ENCODE measurements around the gene TPX2. TPM values are rescaled to one million over a fixed set of nuclear protein-coding genes. Genes with fewer than 3 reads are reported as not detected.

The TPX2 gene
- total RNA-seq, 2 experiments from 2014 or later, result 112 to 113 TPM

DNA sequence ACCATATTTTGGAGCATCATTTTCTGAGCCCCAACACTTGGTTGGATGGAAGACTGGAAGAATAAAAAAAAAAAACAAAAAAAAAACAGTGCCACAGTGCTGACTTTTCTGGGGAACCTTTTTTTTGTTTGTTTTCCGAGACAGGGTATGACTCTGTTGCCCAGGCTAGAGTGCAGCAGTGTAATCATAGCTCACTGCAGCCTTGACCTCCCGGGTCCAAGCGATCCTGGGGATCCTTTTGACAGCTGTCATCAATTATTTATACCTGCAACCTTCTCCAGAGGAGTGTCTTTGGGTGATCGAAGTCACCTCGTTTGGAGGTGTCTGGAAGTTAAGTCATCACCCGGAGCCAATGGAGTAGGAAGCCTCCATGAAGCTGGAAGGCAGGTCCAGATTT lies 7.8 kb upstream of the TPX2 start:
- ATAC-seq (no peak), DNase-seq (no peak)
- TF ChIP-seq, protein P1, sequence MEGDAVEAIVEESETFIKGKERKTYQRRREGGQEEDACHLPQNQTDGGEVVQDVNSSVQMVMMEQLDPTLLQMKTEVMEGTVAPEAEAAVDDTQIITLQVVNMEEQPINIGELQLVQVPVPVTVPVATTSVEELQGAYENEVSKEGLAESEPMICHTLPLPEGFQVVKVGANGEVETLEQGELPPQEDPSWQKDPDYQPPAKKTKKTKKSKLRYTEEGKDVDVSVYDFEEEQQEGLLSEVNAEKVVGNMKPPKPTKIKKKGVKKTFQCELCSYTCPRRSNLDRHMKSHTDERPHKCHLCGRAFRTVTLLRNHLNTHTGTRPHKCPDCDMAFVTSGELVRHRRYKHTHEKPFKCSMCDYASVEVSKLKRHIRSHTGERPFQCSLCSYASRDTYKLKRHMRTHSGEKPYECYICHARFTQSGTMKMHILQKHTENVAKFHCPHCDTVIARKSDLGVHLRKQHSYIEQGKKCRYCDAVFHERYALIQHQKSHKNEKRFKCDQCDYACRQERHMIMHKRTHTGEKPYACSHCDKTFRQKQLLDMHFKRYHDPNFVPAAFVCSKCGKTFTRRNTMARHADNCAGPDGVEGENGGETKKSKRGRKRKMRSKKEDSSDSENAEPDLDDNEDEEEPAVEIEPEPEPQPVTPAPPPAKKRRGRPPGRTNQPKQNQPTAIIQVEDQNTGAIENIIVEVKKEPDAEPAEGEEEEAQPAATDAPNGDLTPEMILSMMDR (IDR thresholded peaks at IDR 0.05), result no peak
- no peaks in the 10 kb centered on the region for H3K27me3 Mint-ChIP-seq
- H3K36me3 Mint-ChIP-seq (ENCODE audit: low read depth), result no peaks in the 10 kb centered on the region
- CTCF ChIA-PET, result interaction anchor here (3.3 kb wide), 1 partner anchor 7 kb away, joined by 14 read pairs; no protein-coding TSS in a partner anchor
- POLR2A ChIA-PET, result interaction anchor here (1.0 kb wide), 1 partner anchor 46 kb away, joined by 4 read pairs; no protein-coding TSS in a partner anchor
- no peak overlapping the region for H3K27ac Mint-ChIP-seq
- no peaks in the 10 kb centered on the region for H3K9me3 Mint-ChIP-seq
- intact Hi-C loops (cut with micrococcal nuclease), result no loop called here
- H3K4me3 Mint-ChIP-seq, result no peak overlapping the region
- H3K4me1 Mint-ChIP-seq (ENCODE audit: low read depth), result no peaks in the 10 kb centered on the region

DNA sequence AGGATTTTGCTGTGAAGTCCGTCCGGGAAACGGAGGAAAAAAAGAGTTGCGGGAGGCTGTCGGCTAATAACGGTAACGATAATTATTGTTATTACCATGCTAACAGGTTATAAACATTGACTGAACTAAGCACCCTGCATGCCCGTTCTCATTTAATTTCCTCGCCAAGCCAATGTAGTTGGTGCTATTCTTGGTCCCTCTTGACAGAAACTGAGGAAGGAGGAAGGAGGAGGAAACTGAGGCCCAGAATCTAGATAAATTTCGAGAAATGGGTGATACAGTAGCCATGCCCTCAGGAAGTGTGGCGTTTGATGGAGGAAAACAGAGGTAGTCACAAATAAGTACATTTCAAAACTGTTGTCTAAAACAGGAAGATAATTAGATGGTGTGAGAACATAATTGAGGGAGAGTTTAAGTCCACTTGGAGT lies 474 bp downstream of the TPX2 start:
- Mint-ChIP-seq H3K27ac (no peak overlapping the region), H3K4me1 (ENCODE audit: low read depth) (peaks cover 3% of the 10 kb centered on the region), H3K4me3 (no peak overlapping the region), H3K27me3 (no peaks in the 10 kb centered on the region), H3K36me3 (ENCODE audit: low read depth) (peaks cover 13% of the 10 kb centered on the region), H3K9me3 (no peaks in the 10 kb centered on the region)
- TF ChIP-seq, protein P1 (IDR thresholded peaks at IDR 0.05), result no peak
- intact Hi-C loops (cut with micrococcal nuclease), result no loop called here
- DNase-seq (no peak), ATAC-seq (no peak)
- POLR2A ChIA-PET, result interaction anchor here (1.0 to 2.3 kb wide), 3 partner anchors 15 to 19 kb away, joined by 3 to 9 read pairs (median 5); no protein-coding TSS in a partner anchor
- CTCF ChIA-PET, result interaction anchor here (1.1 to 2.1 kb wide), 6 partner anchors 13 to 134 kb away, joined by 3 to 17 read pairs (median 4); partner anchors contain the start of genes BCL2L1 and ID1

GRCh38 chr20:31740208-31740607 lies 1.1 kb downstream of the TPX2 start:
- ATAC-seq, result peak; percentile 61
- H3K9me3 Mint-ChIP-seq, result no peaks in the 10 kb centered on the region
- CTCF ChIA-PET, result interaction anchor here (1.0 to 1.7 kb wide), 3 partner anchors 17 to 106 kb away, joined by 3 to 17 read pairs (median 3); partner anchors contain the start of gene BCL2L1
- H3K27ac Mint-ChIP-seq, result no peak overlapping the region
- intact Hi-C loops (cut with micrococcal nuclease), result no loop called here
- peaks cover 14% of the 10 kb centered on the region for H3K36me3 Mint-ChIP-seq (ENCODE audit: low read depth)
- peaks cover 3% of the 10 kb centered on the region for H3K4me1 Mint-ChIP-seq (ENCODE audit: low read depth)
- no peak overlapping the region for H3K4me3 Mint-ChIP-seq
- TF ChIP-seq, protein P1 (IDR thresholded peaks at IDR 0.05), result no peak
- POLR2A ChIA-PET, result interaction anchor here (1.0 to 2.3 kb wide), 2 partner anchors 17 to 20 kb away, joined by 5 to 9 read pairs; no protein-coding TSS in a partner anchor
- no peaks in the 10 kb centered on the region for H3K27me3 Mint-ChIP-seq
- peak; percentile 58 for DNase-seq

GRCh38 chr20:31740656-31741323 lies 1.7 kb downstream of the TPX2 start:
- Mint-ChIP-seq H3K4me3 (no peak overlapping the region), H3K4me1 (ENCODE audit: low read depth) (peaks cover 3% of the 10 kb centered on the region)

More at GRCh38 chr20:31740656-31741323, 1.7 kb downstream of the TPX2 start:
- TF ChIP-seq, protein P1 (IDR thresholded peaks at IDR 0.05), result no peak
- DNase-seq (no peak), ATAC-seq (no peak)
- Mint-ChIP-seq H3K9me3 (no peaks in the 10 kb centered on the region), H3K27me3 (no peaks in the 10 kb centered on the region), H3K27ac (no peak overlapping the region), H3K36me3 (ENCODE audit: low read depth) (peaks cover 18% of the 10 kb centered on the region)
- CTCF ChIA-PET, result interaction anchor here (1.0 to 1.7 kb wide), 3 partner anchors 17 to 106 kb away, joined by 3 to 17 read pairs (median 3); partner anchors contain the start of gene BCL2L1
- POLR2A ChIA-PET, result interaction anchor here (1.0 kb wide), 1 partner anchor 61 kb away, joined by 3 read pairs; no protein-coding TSS in a partner anchor
- intact Hi-C loops (cut with micrococcal nuclease), result no loop called here
